ENCODE measurements around the gene CLEC1B.
"Not testable (repeated sequence)": the region's sequence is repeated elsewhere in the genome, so short reads cannot be mapped to it uniquely, and the experiment has no call there.

The CLEC1B gene

DNA sequence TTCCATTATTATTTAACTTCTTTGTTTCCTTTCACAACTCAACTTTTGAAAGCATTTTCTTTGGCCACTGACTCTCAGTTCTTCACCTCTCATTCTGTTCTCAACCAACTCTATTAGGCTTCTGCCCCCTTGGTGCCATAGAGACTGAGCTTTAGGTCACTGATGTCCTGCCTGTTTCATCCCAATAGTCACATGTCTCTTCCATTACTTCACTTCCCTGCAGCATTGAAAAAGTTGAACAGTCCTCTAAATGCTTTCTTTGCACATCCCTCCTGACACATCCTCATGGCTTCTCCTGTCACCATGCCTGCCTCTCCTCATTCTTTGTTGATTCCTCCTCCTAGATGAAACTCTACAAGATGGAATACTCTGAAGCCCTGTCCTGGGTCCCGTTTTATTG is 25.0 kb downstream of the CLEC1B start:
- DNase-seq = no peak

DNA sequence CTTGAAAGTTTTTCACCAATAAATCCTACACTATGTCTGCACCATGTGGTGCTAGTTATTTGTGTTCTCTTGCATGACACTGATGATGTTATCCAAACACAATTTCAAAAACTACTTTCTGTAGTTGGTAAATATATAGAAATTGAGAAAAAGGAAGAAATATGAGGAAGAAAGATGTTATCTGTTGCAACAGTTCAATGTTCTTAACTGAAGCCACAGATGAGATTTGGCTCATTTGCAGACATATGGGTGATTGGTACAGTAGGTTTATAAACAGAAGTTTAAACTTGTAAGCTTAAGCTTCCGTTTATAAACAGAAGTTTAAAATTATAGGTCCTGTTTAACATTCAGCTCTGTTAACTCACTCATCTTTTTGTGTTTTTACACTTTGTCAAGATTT is 27.7 kb downstream of the CLEC1B start, which contains the start of gene CLEC12A:
TSS of gene CLEC12A (plus strand) at position 229 of the 400 bp plus-strand sequence. CDS start 188 bp downstream, outside the sequence.
- DNase-seq = no peak

DNA sequence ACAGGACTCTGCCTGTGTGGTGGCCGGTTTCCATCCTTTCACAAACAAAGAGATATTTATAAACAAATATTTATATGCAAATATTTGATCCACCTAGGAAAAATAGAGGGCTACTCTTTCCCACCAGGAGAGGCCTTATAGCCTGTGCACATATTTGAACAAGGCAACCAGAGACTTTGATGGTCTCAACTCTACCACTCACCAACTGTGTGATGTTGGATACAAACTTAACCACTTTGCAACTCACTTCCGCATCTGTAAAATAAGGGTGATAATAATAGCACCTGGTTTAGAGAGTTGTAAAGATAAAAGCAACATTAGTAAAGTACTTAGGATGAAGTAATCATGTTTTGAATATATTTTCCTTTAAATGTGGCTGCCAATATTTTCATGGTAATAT is 29.2 kb downstream of the CLEC1B start:
- no peak for DNase-seq

DNA sequence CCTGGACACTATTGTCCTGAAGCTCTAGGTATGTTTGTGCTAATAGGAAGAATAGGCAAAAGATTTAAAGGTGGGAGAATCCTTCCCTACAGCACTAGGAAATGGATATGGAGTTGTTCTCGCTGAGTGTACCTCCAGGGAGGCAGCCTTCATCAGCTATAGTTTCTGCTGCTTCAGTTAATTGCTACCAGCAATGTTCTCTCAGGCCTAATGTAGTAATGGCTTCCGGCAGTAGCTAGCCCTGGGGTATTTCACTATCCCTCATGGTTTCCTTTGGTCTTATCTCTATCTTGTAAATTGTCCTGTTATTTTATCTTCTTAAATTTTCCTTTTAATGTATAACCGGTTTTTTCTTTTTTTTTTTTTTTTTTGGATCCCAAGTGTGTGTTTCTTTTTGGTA is 37.0 kb downstream of the CLEC1B start:
- DNase-seq = no peak

DNA sequence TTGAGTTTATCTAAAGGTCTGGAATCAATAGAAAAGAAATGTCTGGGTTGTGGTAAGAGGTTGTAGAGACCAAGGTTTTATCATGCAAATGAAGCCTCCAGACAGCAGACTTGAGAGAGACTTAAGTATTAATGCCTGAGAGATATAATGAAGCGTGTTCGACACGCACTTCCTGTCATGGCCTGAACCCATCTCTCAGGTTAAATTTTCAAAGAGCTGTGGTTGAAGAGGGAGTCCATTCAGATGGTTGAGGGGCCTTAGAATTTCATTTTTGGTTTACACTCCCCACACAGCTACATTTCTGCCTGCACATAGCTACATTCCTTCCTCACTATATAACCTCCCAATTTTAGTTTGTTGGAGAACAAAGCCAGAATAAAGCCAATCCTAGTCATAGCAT is 37.8 kb downstream of the CLEC1B start:
- DNase-seq = no peak

DNA sequence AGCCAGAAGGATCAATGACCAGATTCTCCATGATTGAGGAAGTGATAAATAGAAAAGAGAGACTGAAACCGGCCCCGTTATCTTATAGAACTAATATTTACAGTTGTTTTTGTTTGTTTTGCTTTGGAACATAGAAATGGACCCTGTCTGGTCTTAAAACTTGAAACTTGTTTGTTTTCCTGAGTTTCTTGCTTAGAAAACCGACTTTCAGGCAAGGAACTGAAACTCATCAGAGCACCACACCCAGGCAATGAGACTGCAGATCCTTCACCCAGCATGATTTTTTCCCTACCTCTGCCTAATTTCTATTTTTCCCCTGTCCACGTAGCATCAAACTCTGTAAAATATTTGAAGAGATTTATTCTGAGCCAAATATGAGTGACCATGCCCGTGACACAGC is 38.3 kb downstream of the CLEC1B start:
- DNase-seq = no peak

DNA sequence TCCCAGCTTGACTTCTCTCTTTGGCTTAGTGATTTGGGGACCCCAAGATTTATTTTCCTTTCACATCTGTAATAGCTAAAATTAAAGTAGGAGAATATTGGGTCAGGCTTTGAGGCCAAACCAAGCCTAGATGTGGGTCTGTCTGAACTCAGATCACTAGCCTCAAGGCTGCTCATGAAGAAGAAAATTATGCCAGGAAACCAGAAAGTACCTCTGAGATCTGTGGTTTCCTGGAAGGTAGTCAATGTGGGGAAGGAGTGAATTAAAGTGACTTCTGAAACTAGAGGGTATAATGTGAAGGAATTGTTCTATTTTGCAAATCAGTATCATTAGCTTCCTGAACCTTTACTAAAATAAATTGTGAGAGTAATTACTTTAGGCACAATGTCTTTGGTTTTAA is 41.1 kb downstream of the CLEC1B start:
- DNase-seq = no peak

DNA sequence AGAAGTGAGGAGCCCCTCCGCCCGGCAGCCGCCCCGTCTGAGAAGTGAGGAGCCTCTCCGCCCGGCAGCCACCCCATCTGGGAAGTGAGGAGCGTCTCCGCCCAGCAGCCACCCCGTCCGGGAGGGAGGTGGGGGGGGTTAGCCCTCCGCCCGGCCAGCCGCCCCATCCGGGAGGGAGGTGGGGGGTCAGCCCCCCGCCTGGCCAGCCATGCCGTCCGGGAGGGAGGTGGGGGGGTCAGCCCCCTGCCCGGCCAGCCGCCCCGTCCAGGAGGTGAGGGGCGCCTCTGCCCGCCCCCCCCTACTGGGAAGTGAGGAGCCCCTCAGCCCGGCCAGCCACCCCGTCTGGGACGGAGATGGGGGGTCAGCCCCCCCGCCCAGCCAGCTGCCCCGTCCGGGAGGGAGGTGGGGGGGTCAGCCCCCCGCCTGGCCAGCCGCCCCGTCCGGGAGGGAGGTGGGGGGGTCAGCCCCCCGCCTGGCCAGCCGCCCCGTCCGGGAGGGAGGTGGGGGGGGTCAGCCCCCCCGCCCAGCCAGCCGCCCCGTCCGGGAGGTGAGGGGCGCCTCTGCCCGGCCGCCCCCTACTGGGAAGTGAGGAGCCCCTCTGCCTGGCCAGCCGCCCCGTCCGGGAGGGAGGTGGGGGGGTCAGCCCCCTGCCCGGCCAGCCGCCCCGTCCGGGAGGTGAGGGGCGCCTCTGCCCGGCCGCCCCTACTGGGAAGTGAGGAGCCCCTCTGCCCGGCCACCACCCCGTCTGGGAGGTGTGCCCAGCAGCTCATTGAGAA is 45.8 kb downstream of the CLEC1B start:
- not testable (repeated sequence) for DNase-seq

DNA sequence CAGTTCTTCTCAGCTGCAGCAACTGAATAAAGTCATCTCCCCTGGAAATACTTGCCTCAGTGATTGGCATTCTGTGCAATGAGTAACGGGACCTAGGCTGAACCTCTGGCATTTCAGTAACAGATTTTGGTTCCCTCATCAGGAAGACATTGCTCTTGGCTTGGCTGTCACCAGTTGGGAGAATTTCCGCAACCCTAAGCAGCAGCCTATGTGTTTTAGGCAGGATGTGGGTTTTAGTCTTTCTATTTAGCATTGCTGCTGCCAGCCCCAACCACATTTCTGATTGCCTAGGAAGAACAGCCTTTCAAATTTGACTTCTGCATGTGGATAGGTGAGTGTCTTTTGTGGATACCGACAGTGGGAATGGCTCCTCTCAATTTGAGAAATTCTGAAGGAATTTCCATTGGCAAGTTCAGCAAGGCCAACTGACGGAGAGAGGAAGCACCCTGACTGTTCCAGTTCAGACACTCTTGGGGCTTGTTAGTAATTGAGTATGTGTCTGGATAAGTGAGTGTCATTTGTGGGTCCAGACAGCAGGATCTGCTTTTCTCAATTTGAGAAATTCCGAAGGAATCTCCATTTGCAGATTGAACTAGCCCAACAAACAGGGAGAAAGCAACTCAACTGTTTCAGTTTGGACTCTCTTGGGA is 47.8 kb downstream of the CLEC1B start:
- no peak for DNase-seq

DNA sequence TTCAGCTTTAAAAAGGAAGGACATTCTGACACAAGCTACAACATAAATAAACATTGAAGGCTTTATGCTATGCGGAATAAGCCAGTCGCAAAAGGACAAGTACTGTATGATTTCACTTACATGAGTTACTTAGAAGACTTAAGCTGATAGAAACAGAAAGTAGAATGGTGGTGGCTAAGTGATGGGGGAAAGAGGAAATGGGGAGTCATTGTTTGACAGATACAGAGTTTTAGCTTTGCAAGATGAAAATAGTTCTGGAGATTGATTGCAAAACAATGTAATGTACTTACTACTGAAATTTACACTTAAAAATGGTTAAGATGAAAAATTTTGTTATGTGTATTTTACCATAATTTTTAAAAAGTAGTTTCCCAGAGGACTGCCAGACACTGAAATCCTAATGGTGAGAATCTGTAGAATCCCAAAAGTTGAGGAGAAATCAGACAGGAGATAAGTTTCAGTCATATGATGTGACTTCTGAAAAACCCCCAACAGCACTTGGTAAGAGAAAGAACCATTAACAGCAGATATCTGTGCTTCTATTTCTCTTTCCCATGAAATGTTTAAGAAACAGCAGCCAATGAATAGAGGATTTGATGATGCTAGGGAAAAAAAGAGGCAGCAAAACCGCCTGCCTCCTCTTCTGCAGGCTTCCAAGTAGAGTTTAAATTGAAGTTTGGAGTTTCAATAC is 50.2 kb downstream of the CLEC1B start:
- peak; percentile 34 for DNase-seq

DNA sequence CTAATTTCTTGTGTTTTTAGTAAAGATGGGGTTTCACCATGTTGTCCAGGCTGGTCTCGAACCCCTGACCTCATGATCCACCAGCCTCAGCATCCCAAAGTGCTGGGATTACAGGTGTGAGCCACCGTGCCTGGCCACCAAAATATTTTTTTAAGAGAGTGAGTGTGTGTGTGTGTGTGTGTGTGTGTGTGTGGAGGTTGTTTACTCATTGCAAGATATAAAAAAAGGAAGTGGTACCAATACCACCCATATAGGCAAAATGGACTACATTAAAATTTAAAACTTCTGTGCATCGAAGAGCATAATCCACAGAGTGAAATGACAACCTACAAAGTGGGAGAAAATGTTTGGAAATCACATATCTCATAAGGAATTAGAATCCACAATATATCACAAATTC is 51.2 kb downstream of the CLEC1B start:
- no peak for DNase-seq

DNA sequence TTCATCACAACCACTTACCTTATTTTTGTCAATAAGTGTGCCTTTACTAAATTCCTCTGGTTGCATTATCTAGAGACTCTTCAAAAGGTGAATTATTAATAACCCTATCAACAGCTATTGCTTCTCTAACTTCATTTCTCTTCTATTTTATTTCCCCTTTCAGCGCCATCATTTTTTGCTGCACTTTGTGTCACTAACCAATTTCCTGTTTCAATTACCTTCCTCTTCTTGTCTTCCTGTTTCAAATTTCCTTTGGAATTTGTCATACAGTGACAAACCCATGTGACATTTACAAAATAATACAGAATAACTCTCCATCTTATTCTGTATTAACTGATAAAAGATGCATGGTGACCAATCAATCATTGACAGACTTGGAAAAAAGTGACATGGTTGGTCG is 54.5 kb downstream of the CLEC1B start:
- DNase-seq = no peak

DNA sequence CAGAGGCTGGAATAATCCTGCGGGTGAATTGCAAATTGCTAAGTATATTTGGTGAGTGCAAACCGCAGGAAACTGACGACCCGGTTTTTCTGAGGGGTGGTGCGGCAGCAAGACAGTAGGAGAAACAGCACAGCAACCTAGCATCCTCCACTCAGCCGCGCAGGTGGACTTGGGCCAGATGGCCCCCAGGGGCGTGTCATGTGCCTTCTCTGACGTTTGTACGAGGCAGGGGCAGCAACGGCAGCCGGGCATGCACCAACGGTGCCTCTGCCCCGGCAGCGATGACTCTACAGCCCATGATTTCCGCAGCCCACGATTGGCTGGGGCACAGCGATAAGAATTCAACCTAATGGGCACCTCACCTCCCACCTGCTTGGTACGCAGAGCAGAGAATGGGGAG is 55.7 kb downstream of the CLEC1B start:
- DNase-seq = peak; percentile 53

All from RPMI8226 (cell line).